CD4-positive, alpha-beta memory T cell (primary cell): ENCODE measurements around the gene NEMF. TPM values are rescaled to one million over a fixed set of nuclear protein-coding genes. Genes with fewer than 3 reads are reported as not detected.
"Not testable (repeated sequence)": the region's sequence is repeated elsewhere in the genome, so short reads cannot be mapped to it uniquely, and the experiment has no call there.

Source experiments
- CTCF ChIA-PET: fragments of 350-600 bp; sonication (Branson Sonifier 250); formaldehyde crosslinking; loops from one replicate; lab custom pipeline; 2021; ENCODE audit warnings: inconsistent platforms; ENCODE audit not compliant: partially characterized antibody; lab: Charles Lee
- POLR2A ChIA-PET: fragments of 350-600 bp; sonication (Branson Sonifier 250); formaldehyde crosslinking; loops from one replicate; lab custom pipeline; 2021; ENCODE audit not compliant: partially characterized antibody; lab: Charles Lee
- DNase-seq, 5 donors: peaks; one replicate each; pipeline versions ENCODE4 v3.0.0 to v3.0.0-alpha.2; 2020 to 2022; ENCODE audit warnings: mixed read lengths in 1 of 5
- H3K27ac ChIP-seq: one replicate; pipeline ENCODE4 v1.7.0; 2013; ENCODE audit warnings: low read depth, low read length
- H3K27me3 ChIP-seq: 2 replicates; pipeline ENCODE4 v1.7.0; 2013; ENCODE audit warnings: mild to moderate bottlenecking, low read length, moderate library complexity; ENCODE audit not compliant: insufficient read depth
- H3K36me3 ChIP-seq: 2 replicates; pipeline ENCODE4 v1.7.0; 2013; ENCODE audit warnings: mild to moderate bottlenecking, low read length, moderate library complexity; ENCODE audit not compliant: insufficient read depth
- H3K4me1 ChIP-seq: 2 replicates; pipeline ENCODE4 v1.7.0; 2013; ENCODE audit warnings: mild to moderate bottlenecking, low read length, moderate library complexity; ENCODE audit not compliant: insufficient read depth
- H3K4me3 ChIP-seq, 2 donors: one replicate each; pipeline ENCODE4 v1.7.0; 2013; ENCODE audit warnings: low read length in 2 of 2, mild to moderate bottlenecking in 1 of 2
- H3K9me3 ChIP-seq, 2 donors: one replicate each; pipeline ENCODE4 v1.7.0; 2013; ENCODE audit warnings: low read length in 2 of 2, control low read depth in 1 of 2; ENCODE audit not compliant: control insufficient read depth in 1 of 2
- H3K27ac Mint-ChIP-seq, 7 donors: one replicate each; pipeline ENCODE4 v1.8.0; 2020 to 2021; ENCODE audit warnings: mixed read lengths in 7 of 7, mild to moderate bottlenecking in 6 of 7, inconsistent platforms in 3 of 7, moderate library complexity in 3 of 7
- H3K27me3 Mint-ChIP-seq, 2 donors: one replicate each; pipeline ENCODE4 v1.8.0; 2020 to 2021; ENCODE audit warnings: mixed read lengths in 2 of 2
- H3K36me3 Mint-ChIP-seq, 2 donors: one replicate each; pipeline ENCODE4 v1.8.0; 2020 to 2021; ENCODE audit warnings: mixed read lengths in 2 of 2, inconsistent platforms in 1 of 2, mild to moderate bottlenecking in 1 of 2
- H3K4me1 Mint-ChIP-seq, 4 donors: one replicate each; pipeline ENCODE4 v1.8.0; 2020 to 2021; ENCODE audit warnings: mixed read lengths in 4 of 4, mild to moderate bottlenecking in 1 of 4
- H3K4me3 Mint-ChIP-seq, 8 donors: one replicate each; pipeline ENCODE4 v1.8.0; 2020 to 2021; ENCODE audit warnings: mixed read lengths in 8 of 8, mild to moderate bottlenecking in 7 of 8, moderate library complexity in 6 of 8, inconsistent platforms in 3 of 8
- H3K9me3 Mint-ChIP-seq, 8 donors: one replicate each; pipeline ENCODE4 v1.8.0; 2020 to 2021; ENCODE audit warnings: mixed read lengths in 8 of 8, mild to moderate bottlenecking in 5 of 8, inconsistent platforms in 3 of 8, moderate library complexity in 1 of 8
- intact Hi-C: fragments of 100-400 bp; cut with micrococcal nuclease; formaldehyde crosslinking; loops from one replicate; pipeline ENCODE4 v1.15.1; 2023
- polyA plus RNA-seq, 2 donors: library from polyadenylated mRNA; unstranded; fragments of 300-500 nt; fragmentation: Illumina TruSeq; gene quantifications; one replicate each; pipeline ENCODE4 v1.2.3, GENCODE V29; 2021
- total RNA-seq, 2 experiments: library from RNA; stranded (reverse); gene quantifications; one replicate each; pipeline ENCODE4 v1.2.3, GENCODE V29; 2021

Gene NEMF
- total and polyA plus RNA-seq, 4 experiments from 2014 or later, result 20.4 to 112 (median 77.7) TPM

GRCh38 chr14:49879646-49880204 is 27.1 kb upstream of the NEMF start:
- Mint-ChIP-seq H3K27ac (peak overlapping the region; percentile 67 to 89 (median 82)), H3K9me3 (no peaks in the 10 kb centered on the region), H3K4me1 (peaks cover 6 to 12% (median 8%) of the 10 kb centered on the region in 4 donors), H3K36me3 (no peaks in the 10 kb centered on the region), H3K27me3 (no peaks in the 10 kb centered on the region), H3K4me3 (no peak overlapping the region)
- Histone ChIP-seq H3K27me3 (no peaks in the 10 kb centered on the region), H3K4me3 (no peak overlapping the region), H3K9me3 (no peaks in the 10 kb centered on the region), H3K36me3 (no peaks in the 10 kb centered on the region), H3K27ac (no peak overlapping the region), H3K4me1 (peaks cover 15% of the 10 kb centered on the region)
- ChIA-PET CTCF (interaction anchor here (0.6 to 5.4 kb wide), 44 partner anchors 9 to 237 kb away, joined by 3 to 68 read pairs (median 6); partner anchors contain the start of genes ARF6, NEMF and VCPKMT), POLR2A (interaction anchor here (0.8 to 3.8 kb wide), 21 partner anchors 11 to 237 kb away, joined by 3 to 50 read pairs (median 6); partner anchors contain the start of genes ARF6, NEMF and VCPKMT)
- DNase-seq, result peak; percentile 63 to 72 (median 65)
- intact Hi-C loops, result loop anchor here (1.0 to 2.0 kb wide), 6 partner anchors 11 to 226 kb away; partner anchors contain the start of gene ARF6

DNA sequence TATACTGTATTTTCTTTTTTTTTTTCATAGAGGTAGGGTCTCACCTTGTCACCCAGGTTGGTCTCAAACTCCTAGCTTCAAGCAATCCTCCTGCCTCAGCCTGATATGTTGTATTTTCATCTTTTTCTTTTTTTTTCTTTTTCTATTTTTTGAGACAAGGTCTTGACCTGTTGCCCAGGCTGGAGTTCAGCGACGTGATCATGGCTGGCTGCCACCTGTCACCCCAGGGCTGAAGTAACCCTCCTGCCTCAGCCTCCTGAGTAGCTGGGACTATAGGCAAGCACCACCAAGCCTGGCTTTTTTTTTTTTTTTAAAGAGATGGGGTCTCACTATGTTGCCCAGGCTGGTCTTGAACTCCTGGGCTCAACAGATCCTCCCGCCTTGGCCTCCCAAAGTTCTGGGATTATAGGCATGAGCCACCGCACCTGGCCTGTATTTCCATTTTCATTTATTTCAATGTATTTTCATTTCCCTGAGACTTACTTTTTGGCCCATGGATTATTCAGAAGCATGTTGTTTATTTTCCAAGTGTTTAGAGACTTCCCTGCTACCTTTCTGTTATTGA is 24.1 kb upstream of the NEMF start:
- H3K27ac Mint-ChIP-seq, result no peak overlapping the region
- no peak overlapping the region for H3K27ac ChIP-seq
- no peaks in the 10 kb centered on the region for H3K36me3 Mint-ChIP-seq
- H3K4me1 Mint-ChIP-seq, result peaks cover 5 to 12% (median 8%) of the 10 kb centered on the region in 4 donors
- no peak overlapping the region for H3K4me3 ChIP-seq
- ChIA-PET CTCF (interaction anchor here (1.2 to 5.4 kb wide), 6 partner anchors 8 to 186 kb away, joined by 3 to 52 read pairs (median 8); partner anchors contain the start of gene NEMF), POLR2A (interaction anchor here (1.6 to 3.8 kb wide), 4 partner anchors 8 to 185 kb away, joined by 4 to 40 read pairs (median 8); partner anchors contain the start of gene ARF6)
- no peaks in the 10 kb centered on the region for H3K27me3 Mint-ChIP-seq
- no peak overlapping the region for H3K4me3 Mint-ChIP-seq
- no peak for DNase-seq
- H3K9me3 Mint-ChIP-seq, result no peaks in the 10 kb centered on the region
- H3K9me3 ChIP-seq, result no peaks in the 10 kb centered on the region
- H3K4me1 ChIP-seq, result peaks cover 15% of the 10 kb centered on the region
- intact Hi-C loops, result no loop called here
- no peaks in the 10 kb centered on the region for H3K27me3 ChIP-seq
- no peaks in the 10 kb centered on the region for H3K36me3 ChIP-seq

- no peaks in the 10 kb centered on the region for H3K27me3 ChIP-seq
- H3K9me3 ChIP-seq, result no peaks in the 10 kb centered on the region
- H3K36me3 ChIP-seq, result no peaks in the 10 kb centered on the region
- POLR2A ChIA-PET, result interaction anchor here (1.1 to 1.7 kb wide), 2 partner anchors 186 to 229 kb away, joined by 3 to 5 read pairs; no protein-coding TSS in a partner anchor
- no peaks in the 10 kb centered on the region for H3K9me3 Mint-ChIP-seq
- H3K27me3 Mint-ChIP-seq, result no peaks in the 10 kb centered on the region
- no peak for DNase-seq
- no peak overlapping the region for H3K4me3 ChIP-seq
- intact Hi-C loops, result no loop called here
- no peaks in the 10 kb centered on the region for H3K36me3 Mint-ChIP-seq
- CTCF ChIA-PET, result interaction anchor here (1.2 to 5.4 kb wide), 6 partner anchors 8 to 186 kb away, joined by 3 to 52 read pairs (median 8); partner anchors contain the start of gene NEMF
- no peak overlapping the region for H3K4me3 Mint-ChIP-seq
- no peak overlapping the region for H3K27ac Mint-ChIP-seq
- H3K4me1 Mint-ChIP-seq, result peaks cover 5 to 12% (median 8%) of the 10 kb centered on the region in 4 donors
- H3K27ac ChIP-seq, result no peak overlapping the region
- H3K4me1 ChIP-seq, result peaks cover 15% of the 10 kb centered on the region
Measured at GRCh38 chr14:49875640-49876198, 23.1 kb upstream of the NEMF start.

DNA sequence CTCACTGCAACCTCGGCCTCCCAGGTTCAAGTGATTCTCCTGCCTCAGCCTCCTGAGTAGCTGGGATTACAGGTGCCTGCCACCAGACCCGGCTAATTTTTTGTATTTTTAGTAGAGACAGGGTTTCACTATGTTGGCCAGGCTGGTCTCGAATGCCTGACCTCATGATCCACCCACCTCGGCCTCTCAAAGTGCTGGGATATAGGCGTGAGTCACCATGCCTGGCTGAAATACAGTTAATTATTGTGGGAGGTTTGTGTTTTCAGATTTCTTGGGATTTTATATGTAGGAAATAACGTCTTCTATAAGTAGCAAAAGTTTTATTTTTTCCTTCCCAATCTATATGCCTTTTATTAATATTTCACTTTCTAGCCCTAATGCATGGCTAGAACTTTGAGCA is 21.0 kb upstream of the NEMF start:
- H3K4me3 Mint-ChIP-seq, H3K27ac ChIP-seq, H3K27me3 ChIP-seq, H3K36me3 ChIP-seq, H3K4me1 ChIP-seq, DNase-seq, H3K36me3 Mint-ChIP-seq, H3K4me3 ChIP-seq, H3K27ac Mint-ChIP-seq, H3K9me3 ChIP-seq, H3K27me3 Mint-ChIP-seq, H3K4me1 Mint-ChIP-seq, H3K9me3 Mint-ChIP-seq, intact Hi-C loops: not testable (repeated sequence)
- POLR2A ChIA-PET, result interaction anchor here (1.8 kb wide), 1 partner anchor 11 kb away, joined by 4 read pairs; no protein-coding TSS in a partner anchor
- CTCF ChIA-PET, result interaction anchor here (0.7 kb wide), 1 partner anchor 244 kb away, joined by 3 read pairs; no protein-coding TSS in a partner anchor

GRCh38 chr14:49870908-49871307 is 18.3 kb upstream of the NEMF start:
- no peaks in the 10 kb centered on the region for H3K9me3 ChIP-seq
- H3K27me3 Mint-ChIP-seq, result no peaks in the 10 kb centered on the region
- peaks cover 19% of the 10 kb centered on the region for H3K4me1 ChIP-seq
- peaks cover 0 to 2% of the 10 kb centered on the region in 2 donors for H3K36me3 Mint-ChIP-seq
- H3K27ac ChIP-seq, result no peak overlapping the region
- intact Hi-C loops, result no loop called here
- ChIA-PET CTCF (interaction anchor here (0.6 to 4.4 kb wide), 3 partner anchors 9 to 18 kb away, joined by 3 to 30 read pairs (median 4); partner anchors contain the start of gene NEMF), POLR2A (interaction anchor here (1.8 to 12.2 kb wide), 2 partner anchors 9 to 130 kb away, joined by 6 to 321 read pairs; no protein-coding TSS in a partner anchor)
- DNase-seq, result no peak
- H3K4me1 Mint-ChIP-seq, result peaks cover 12 to 21% (median 14%) of the 10 kb centered on the region in 4 donors
- H3K36me3 ChIP-seq, result no peaks in the 10 kb centered on the region
- H3K4me3 Mint-ChIP-seq, result no peak overlapping the region
- H3K9me3 Mint-ChIP-seq, result no peaks in the 10 kb centered on the region
- no peaks in the 10 kb centered on the region for H3K27me3 ChIP-seq
- H3K27ac Mint-ChIP-seq, result no peak overlapping the region
- no peak overlapping the region for H3K4me3 ChIP-seq

DNA sequence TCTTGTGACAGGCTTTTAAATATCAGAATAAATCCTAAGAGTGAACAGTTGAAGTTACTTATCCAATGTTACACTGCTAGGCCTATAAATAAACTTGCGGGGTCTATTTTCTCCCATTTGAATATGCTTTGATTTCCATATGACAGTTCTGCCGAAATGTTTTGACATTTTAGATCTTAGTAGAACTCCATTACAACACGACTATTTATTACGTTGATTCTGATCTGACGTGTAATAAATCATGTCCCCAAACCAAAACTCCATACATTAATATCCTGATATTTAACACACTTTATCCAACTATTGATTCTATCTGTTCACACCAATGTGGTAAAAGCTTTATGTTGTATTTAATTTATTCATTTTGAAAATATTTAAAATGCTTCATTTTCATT is 16.1 kb upstream of the NEMF start:
- Histone ChIP-seq H3K4me1 (peaks cover 39% of the 10 kb centered on the region), H3K9me3 (no peaks in the 10 kb centered on the region), H3K27me3 (no peaks in the 10 kb centered on the region), H3K36me3 (no peaks in the 10 kb centered on the region), H3K4me3 (peak overlapping the region; percentile 15 to 28), H3K27ac (peak overlapping the region; percentile 65)
- Mint-ChIP-seq H3K9me3 (no peaks in the 10 kb centered on the region), H3K4me3 (peak overlapping the region; percentile 88 to 96 (median 92)), H3K27ac (peak overlapping the region; percentile 88 to 99 (median 98)), H3K4me1 (peaks cover 12 to 21% (median 14%) of the 10 kb centered on the region in 4 donors), H3K27me3 (no peaks in the 10 kb centered on the region), H3K36me3 (peaks cover 0 to 2% of the 10 kb centered on the region in 2 donors)
- intact Hi-C loops, result loop anchor here (1.0 kb wide), 6 partner anchors 11 to 194 kb away; no protein-coding TSS in a partner anchor
- ChIA-PET POLR2A (interaction anchor here (0.7 to 12.2 kb wide), 29 partner anchors 9 to 282 kb away, joined by 3 to 321 read pairs (median 8); partner anchors contain the start of genes ARF6, DNAAF2, NEMF and RPS29), CTCF (interaction anchor here (0.9 to 10.4 kb wide), 14 partner anchors 8 to 244 kb away, joined by 3 to 277 read pairs (median 7); partner anchors contain the start of genes ARF6 and NEMF)
- no peak for DNase-seq
